Liver (tissue), 2 donors: ENCODE measurements around the gene ADAM8.
"Not testable (repeated sequence)": the region's sequence is repeated elsewhere in the genome, so short reads cannot be mapped to it uniquely, and the experiment has no call there.

Experiments used
- TF ChIP-seq, protein P1 (sequence below): fragments of 150-350 bp; IDR thresholded peaks from 2 replicates; pipeline ENCODE4 v1.5.1; 2017; ENCODE audit warnings: improper control_type of control experiment, low read depth, low read length; ENCODE audit not compliant: missing input control
- TF ChIP-seq, protein P2 (sequence below): IDR thresholded peaks from 2 replicates; pipeline ENCODE4 v1.6.1; 2016; ENCODE audit warnings: antibody characterized with exemption
- donor health status: healthy.

DNA sequence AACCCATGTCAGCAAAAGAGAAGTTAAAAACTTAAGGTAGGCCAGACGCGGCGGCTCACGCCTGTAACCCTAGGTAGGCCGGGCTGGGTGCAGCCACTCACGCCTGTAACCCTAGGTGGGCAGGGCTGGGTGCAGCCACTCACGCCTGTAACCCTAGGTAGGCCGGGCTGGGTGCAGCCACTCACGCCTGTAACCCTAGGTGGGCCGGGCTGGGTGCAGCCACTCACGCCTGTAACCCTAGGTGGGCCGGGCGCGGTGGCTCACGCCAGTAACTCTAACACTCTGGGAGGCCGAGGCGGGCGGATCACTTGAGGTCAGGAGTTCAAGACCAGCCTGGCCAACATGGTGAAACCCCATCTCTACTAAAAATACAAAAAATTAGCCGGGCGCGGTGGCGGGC, 54.9 kb downstream of the ADAM8 start:
- TF ChIP-seq, protein P1, sequence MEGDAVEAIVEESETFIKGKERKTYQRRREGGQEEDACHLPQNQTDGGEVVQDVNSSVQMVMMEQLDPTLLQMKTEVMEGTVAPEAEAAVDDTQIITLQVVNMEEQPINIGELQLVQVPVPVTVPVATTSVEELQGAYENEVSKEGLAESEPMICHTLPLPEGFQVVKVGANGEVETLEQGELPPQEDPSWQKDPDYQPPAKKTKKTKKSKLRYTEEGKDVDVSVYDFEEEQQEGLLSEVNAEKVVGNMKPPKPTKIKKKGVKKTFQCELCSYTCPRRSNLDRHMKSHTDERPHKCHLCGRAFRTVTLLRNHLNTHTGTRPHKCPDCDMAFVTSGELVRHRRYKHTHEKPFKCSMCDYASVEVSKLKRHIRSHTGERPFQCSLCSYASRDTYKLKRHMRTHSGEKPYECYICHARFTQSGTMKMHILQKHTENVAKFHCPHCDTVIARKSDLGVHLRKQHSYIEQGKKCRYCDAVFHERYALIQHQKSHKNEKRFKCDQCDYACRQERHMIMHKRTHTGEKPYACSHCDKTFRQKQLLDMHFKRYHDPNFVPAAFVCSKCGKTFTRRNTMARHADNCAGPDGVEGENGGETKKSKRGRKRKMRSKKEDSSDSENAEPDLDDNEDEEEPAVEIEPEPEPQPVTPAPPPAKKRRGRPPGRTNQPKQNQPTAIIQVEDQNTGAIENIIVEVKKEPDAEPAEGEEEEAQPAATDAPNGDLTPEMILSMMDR = not testable (repeated sequence)
- TF ChIP-seq, protein P2, sequence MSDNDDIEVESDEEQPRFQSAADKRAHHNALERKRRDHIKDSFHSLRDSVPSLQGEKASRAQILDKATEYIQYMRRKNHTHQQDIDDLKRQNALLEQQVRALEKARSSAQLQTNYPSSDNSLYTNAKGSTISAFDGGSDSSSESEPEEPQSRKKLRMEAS = not testable (repeated sequence)
